H1 (cell line): Measurements from ENCODE around the gene SOCS4. TPM values are rescaled to one million over a fixed set of nuclear protein-coding genes. Genes with fewer than 3 reads are reported as not detected.

ENCODE experiments used
- CHD1 ChIP-seq: IDR thresholded peaks from 2 replicates; pipeline ENCODE4 v1.6.1; 2012; ENCODE audit warnings: low read depth, low read length, improper control_type of control experiment
- EP300 ChIP-seq, 2 experiments: IDR thresholded peaks; 1 replicate in 1 of 2; 2 replicates in 1 of 2; pipeline ENCODE4 v1.6.1; 2011 to 2012; ENCODE audit warnings: low read depth in 2 of 2, low read length in 2 of 2, mild to moderate bottlenecking in 2 of 2, borderline replicate concordance in 1 of 2, inconsistent platforms in 1 of 2, moderate library complexity in 1 of 2
- TCF12 ChIP-seq: IDR thresholded peaks from 2 replicates; pipeline ENCODE4 v1.6.1; 2011; ENCODE audit warnings: low read depth, mild to moderate bottlenecking, low read length
- ZNF274 ChIP-seq: IDR thresholded peaks from 2 replicates; pipeline ENCODE4 v1.7.0; 2012; ENCODE audit warnings: low read length, borderline replicate concordance; ENCODE audit errors: extremely low read depth
- polyA plus RNA-seq, 7 experiments: library from polyadenylated mRNA; depleted of rRNA in 3 of 7; stranded (reverse) in 5 of 7; unstranded in 2 of 7; fragments of >200 nt in 5 of 7; fragments of 200-250 nt in 2 of 7; gene quantifications; 1 replicate in 5 of 7; 2 replicates in 1 of 7; 4 replicates in 1 of 7; pipeline versions ENCODE4 v1.2.1 to v1.2.3, GENCODE V29; 2011 to 2013; ENCODE audit warnings: missing spikeins in 2 of 7, mixed read lengths in 2 of 7
- total RNA-seq: library from RNA; stranded (reverse); fragmentation: NEBNext Ultra II Directional; extraction: Animal tissue kit (Norgen Biotek cat#: 25700); gene quantifications from 2 replicates; pipeline ENCODE4 v1.2.1, GENCODE V29; 2021

SOCS4 gene
- total and polyA plus RNA-seq, 2 of the 8 experiments (the other 6 are each of a cell fraction or from before 2014, with no cell fraction given) = 5.5 to 31.5 TPM

DNA sequence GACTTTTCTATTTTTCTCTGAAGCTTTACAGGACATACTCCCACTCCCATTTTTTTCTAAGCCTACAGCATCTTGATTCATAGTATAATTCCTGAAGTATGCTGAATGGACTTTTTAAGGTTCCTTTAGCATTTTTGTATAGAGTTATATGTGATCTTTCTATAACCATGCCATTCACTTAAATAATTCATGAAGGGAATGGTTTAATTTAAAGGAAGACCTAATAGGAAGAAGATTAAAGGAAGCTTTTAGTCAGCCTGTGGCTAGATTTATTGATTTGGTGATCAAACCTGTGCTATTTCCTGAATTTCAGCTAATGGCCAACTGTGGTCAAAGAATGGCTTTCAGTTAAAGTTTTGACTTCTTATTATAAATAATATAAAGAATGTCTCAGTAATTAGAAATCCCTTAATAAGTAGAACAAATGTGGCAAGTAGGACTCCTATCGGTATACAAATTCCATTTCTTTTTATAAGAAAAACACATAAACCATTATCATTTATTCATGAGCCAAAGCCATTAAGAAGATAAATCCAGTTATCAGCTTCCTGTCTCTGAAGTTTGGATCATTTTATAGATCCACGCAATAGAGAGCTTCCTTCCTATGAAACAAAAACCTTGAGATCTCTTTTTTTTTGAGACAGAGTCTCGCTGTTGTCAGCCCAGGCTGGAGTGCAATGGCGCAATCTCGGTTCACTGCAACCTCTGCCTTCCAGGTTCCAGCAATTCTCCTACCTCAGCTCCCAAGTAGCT is 20.4 kb downstream of the SOCS4 start (continued):
- TF ChIP-seq ZNF274 = no peak
- TF ChIP-seq TCF12 = no peak
- TF ChIP-seq CHD1 = no peak
- TF ChIP-seq EP300 (IDR thresholded peaks at IDR 0.05; ENCODE audit: borderline replicate concordance in 1 of 2, low read depth in 2 of 2, low read length in 2 of 2) = no peak
